ENCODE measurements around the gene FCRL4.
"Not testable (repeated sequence)": the region's sequence is repeated elsewhere in the genome, so short reads cannot be mapped to it uniquely, and the experiment has no call there.

- TF ChIP-seq POLR2A (IDR thresholded peaks at IDR 0.05; ENCODE audit: low read depth, low read length); PAX5 (IDR thresholded peaks at IDR 0.05; ENCODE audit: insufficient read depth, low read length, severe bottlenecking); TAF1 (IDR thresholded peaks at IDR 0.05; ENCODE audit: low read depth, low read length): not testable (repeated sequence)
Measured at GRCh38 chr1:157548081-157548480, 49.8 kb downstream of the FCRL4 start.
